HG02623 (cell line): Measurements from ENCODE around the gene SLC25A14.
A peak's percentile ranks its signal among the peaks of the same experiment; 100 is the strongest.

Experiments
- ATAC-seq: cut with Tn5 transposase; IDR thresholded peaks from one replicate; pipeline ENCODE4 v1.9.1; 2021; ENCODE audit warnings: moderate library complexity; ENCODE audit not compliant: unreplicated experiment

The SLC25A14 gene

GRCh38 chrX:130378024-130378669, 38.4 kb downstream of the SLC25A14 start:
- ATAC-seq, result no peak

- no peak for ATAC-seq
Measured at GRCh38 chrX:130385520-130385919, 45.8 kb downstream of the SLC25A14 start, which contains the start of gene GPR119. GPR119 (minus strand) TSS chrX:130385674; CDS start chrX:130385447, 227 bp downstream.

GRCh38 chrX:130386408-130386808, 46.7 kb downstream of the SLC25A14 start:
- ATAC-seq, result no peak

GRCh38 chrX:130393451-130394074, 53.8 kb downstream of the SLC25A14 start:
- ATAC-seq, result no peak

GRCh38 chrX:130395341-130395740, 55.6 kb downstream of the SLC25A14 start:
- ATAC-seq, result no peak

- peak; percentile 93 for ATAC-seq
Measured at GRCh38 chrX:130401415-130402207, 61.9 kb downstream of the SLC25A14 start, which contains the start of gene RBMX2. RBMX2 (plus strand) TSS chrX:130401987; CDS start chrX:130402033, 46 bp downstream.

GRCh38 chrX:130402208-130402684, 62.5 kb downstream of the SLC25A14 start:
- no peak for ATAC-seq

- ATAC-seq, result no peak
Measured at GRCh38 chrX:130413415-130413814, 73.7 kb downstream of the SLC25A14 start.

GRCh38 chrX:130414800-130415199, 75.1 kb downstream of the SLC25A14 start:
- no peak for ATAC-seq

GRCh38 chrX:130415201-130415600, 75.5 kb downstream of the SLC25A14 start:
- ATAC-seq, result no peak

GRCh38 chrX:130416785-130417184, 77.1 kb downstream of the SLC25A14 start:
- no peak for ATAC-seq

- ATAC-seq, result no peak
Measured at GRCh38 chrX:130418066-130418465, 78.3 kb downstream of the SLC25A14 start.

- peak; percentile 42 for ATAC-seq
Measured at GRCh38 chrX:130418740-130419139, 79.0 kb downstream of the SLC25A14 start.

- ATAC-seq, result peak; percentile 22
Measured at GRCh38 chrX:130419263-130419662, 79.5 kb downstream of the SLC25A14 start.
